Thyroid gland (tissue), 4 donors: Measurements from ENCODE around the gene MAK. TPM values are rescaled to one million over a fixed set of nuclear protein-coding genes. Genes with fewer than 3 reads are reported as not detected.
A peak's percentile ranks its signal among the peaks of the same experiment; 100 is the strongest.
"Not testable (repeated sequence)": the region's sequence is repeated elsewhere in the genome, so short reads cannot be mapped to it uniquely, and the experiment has no call there.

ENCODE experiments used
- DNase-seq, 2 donors: peaks; one replicate each; pipeline ENCODE4 v3.0.0-alpha.2; 2019
- H3K27ac ChIP-seq, 3 donors: fragments of 200-600 bp; sonication (generic); 1 replicate in 2 of 3; 2 replicates in 1 of 3; pipeline ENCODE4 v1.5.1; 2016 to 2019; ENCODE audit warnings: mild to moderate bottlenecking in 1 of 3, moderate library complexity in 1 of 3
- H3K27me3 ChIP-seq: fragments of 200-600 bp; sonication (generic); one replicate; pipeline ENCODE4 v1.5.1; 2019
- H3K36me3 ChIP-seq, 2 donors: fragments of 200-600 bp; sonication (generic); one replicate each; pipeline ENCODE4 v1.5.1; 2016 to 2019
- H3K4me1 ChIP-seq, 2 donors: fragments of 200-600 bp; sonication (generic); one replicate each; pipeline ENCODE4 v1.5.1; 2017 to 2019
- H3K4me3 ChIP-seq, 3 donors: fragments of 200-600 bp; sonication (generic); replicated peaks in 1 of 3; 1 replicate in 2 of 3; 2 replicates in 1 of 3; pipeline ENCODE4 v1.5.1; 2016; ENCODE audit warnings: mild to moderate bottlenecking in 1 of 3
- H3K9me3 ChIP-seq: fragments of 200-600 bp; sonication (generic); one replicate; pipeline ENCODE4 v1.5.1; 2017
- POLR2A ChIP-seq, 2 donors: fragments of 450-650 bp; IDR thresholded peaks; one replicate each; pipeline ENCODE4 v1.6.1; 2017; ENCODE audit warnings: antibody characterized with exemption in 2 of 2, mild to moderate bottlenecking in 2 of 2, moderate library complexity in 1 of 2
- WGBS, 2 donors: methylation state at CpG; one replicate each; pipeline ENCODE4 v1.1.5; 2017; 5-methylcytosine and 5-hydroxymethylcytosine counted together
- intact Hi-C: fragments of 100-400 bp; cut with DNase I; formaldehyde crosslinking; loops from one replicate; pipeline ENCODE4 v1.15.1; 2023
- total RNA-seq, 4 donors: library from RNA; depleted of rRNA; stranded (reverse); fragments of >200 nt; gene quantifications; one replicate each; pipeline ENCODE4 v1.2.3, GENCODE V29; 2016
- TF ChIP-seq, protein P1 (sequence below), 6 experiments: fragments of 200-600 bp in 3 of 6; fragments of 450-650 bp in 3 of 6; sonication (generic) in 3 of 6; IDR thresholded peaks; one replicate each; pipeline ENCODE4 v1.5.1; 2016 to 2019; ENCODE audit warnings: antibody characterized with exemption in 6 of 6, mild to moderate bottlenecking in 2 of 6, inconsistent platforms in 1 of 6, moderate library complexity in 1 of 6

The MAK gene
- total RNA-seq, 4 donors from 2014 or later: 0.21 TPM; not detected in 3

DNA sequence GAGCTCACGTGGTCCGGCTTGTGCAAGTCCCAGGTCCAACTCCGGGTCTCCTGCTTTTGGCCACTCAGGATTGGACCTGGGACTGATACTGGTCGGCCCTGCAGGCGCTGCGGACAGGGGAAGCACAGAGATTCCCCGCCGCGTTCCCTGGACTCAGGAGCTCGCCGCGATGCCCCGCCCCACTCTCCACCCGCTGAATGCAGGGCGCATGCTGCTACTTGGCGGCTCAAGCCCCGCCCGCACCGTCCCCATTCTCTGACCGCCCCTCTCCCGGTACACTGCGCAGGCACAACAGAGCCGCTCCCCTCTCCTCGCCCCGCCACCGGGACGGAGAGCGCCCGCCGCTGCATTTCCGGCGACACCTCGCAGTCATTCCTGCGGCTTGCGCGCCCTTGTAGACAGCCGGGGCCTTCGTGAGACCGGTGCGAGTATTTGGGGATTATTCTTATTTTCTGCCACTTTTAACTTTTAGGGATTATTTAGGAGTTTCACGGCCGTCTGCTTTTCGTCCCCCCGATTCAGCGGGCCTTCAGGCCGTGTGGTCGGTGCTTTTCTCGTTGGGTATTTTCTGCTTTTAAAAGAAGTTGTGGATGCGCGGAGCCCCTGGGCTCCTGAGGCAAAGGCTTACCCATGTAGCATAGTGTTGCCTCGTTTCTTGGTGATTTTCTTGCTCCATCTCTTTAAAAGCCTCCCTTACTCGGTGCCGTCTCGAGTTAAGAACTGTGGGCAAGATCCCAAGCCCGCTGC lies 115.3 kb downstream of the MAK start, which contains the start of gene TMEM14C:
Gene TMEM14C (plus strand): TSS at position 251 of the 747 bp plus-strand sequence. CDS start 1,544 bp downstream, outside the sequence.
- 1% methylated on average over 42 to 43 of the region's 55 CpGs for WGBS, 2 donors
- peak; percentile 60 to 92 for TF ChIP-seq POLR2A (IDR thresholded peaks at IDR 0.05)
- TF ChIP-seq, protein P1, sequence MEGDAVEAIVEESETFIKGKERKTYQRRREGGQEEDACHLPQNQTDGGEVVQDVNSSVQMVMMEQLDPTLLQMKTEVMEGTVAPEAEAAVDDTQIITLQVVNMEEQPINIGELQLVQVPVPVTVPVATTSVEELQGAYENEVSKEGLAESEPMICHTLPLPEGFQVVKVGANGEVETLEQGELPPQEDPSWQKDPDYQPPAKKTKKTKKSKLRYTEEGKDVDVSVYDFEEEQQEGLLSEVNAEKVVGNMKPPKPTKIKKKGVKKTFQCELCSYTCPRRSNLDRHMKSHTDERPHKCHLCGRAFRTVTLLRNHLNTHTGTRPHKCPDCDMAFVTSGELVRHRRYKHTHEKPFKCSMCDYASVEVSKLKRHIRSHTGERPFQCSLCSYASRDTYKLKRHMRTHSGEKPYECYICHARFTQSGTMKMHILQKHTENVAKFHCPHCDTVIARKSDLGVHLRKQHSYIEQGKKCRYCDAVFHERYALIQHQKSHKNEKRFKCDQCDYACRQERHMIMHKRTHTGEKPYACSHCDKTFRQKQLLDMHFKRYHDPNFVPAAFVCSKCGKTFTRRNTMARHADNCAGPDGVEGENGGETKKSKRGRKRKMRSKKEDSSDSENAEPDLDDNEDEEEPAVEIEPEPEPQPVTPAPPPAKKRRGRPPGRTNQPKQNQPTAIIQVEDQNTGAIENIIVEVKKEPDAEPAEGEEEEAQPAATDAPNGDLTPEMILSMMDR (IDR thresholded peaks at IDR 0.05): peak in 1 of 6 experiments; percentile 38
- Histone ChIP-seq H3K27me3 (no peaks in the 10 kb centered on the region), H3K27ac (peak within 1 kb of the TSS; percentile 78 to 90 (median 82)), H3K4me1 (peaks cover 17 to 19% of the 10 kb centered on the region in 2 donors), H3K4me3 (peak within 1 kb of the TSS; percentile 69 to 91 (median 71)), H3K9me3 (no peaks in the 10 kb centered on the region), H3K36me3 (peaks cover 0 to 4% of the 10 kb centered on the region in 2 donors)
- DNase-seq: peak; percentile 100
- intact Hi-C loops: no loop called here

DNA sequence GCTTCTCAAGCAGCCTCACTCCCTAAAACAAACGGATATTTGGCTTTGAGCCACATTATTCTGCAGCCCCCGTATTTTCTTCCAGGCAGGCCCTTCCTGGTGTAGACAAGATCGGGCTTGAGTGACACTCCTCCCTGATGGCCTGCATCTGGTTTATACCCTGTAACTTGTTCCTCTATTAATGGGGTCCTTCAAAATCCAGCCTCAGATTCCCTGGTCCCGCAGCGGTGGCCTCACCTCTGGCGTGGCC lies 115.8 kb downstream of the MAK start:
- no peak for DNase-seq
- WGBS, 2 donors: 1 to 2% methylated on average over 6 of the region's 6 CpGs
- intact Hi-C loops: no loop called here
- H3K4me1 ChIP-seq: peaks cover 17 to 19% of the 10 kb centered on the region in 2 donors
- peak overlapping the region; percentile 65 to 82 (median 78) for H3K27ac ChIP-seq
- peaks cover 0 to 4% of the 10 kb centered on the region in 2 donors for H3K36me3 ChIP-seq
- peak overlapping the region in 2 of 3 donors; percentile 18 to 71 for H3K4me3 ChIP-seq
- no peaks in the 10 kb centered on the region for H3K9me3 ChIP-seq
- no peak for TF ChIP-seq POLR2A (IDR thresholded peaks at IDR 0.05)
- TF ChIP-seq, protein P1 (IDR thresholded peaks at IDR 0.05): no peak
- H3K27me3 ChIP-seq: no peaks in the 10 kb centered on the region

DNA sequence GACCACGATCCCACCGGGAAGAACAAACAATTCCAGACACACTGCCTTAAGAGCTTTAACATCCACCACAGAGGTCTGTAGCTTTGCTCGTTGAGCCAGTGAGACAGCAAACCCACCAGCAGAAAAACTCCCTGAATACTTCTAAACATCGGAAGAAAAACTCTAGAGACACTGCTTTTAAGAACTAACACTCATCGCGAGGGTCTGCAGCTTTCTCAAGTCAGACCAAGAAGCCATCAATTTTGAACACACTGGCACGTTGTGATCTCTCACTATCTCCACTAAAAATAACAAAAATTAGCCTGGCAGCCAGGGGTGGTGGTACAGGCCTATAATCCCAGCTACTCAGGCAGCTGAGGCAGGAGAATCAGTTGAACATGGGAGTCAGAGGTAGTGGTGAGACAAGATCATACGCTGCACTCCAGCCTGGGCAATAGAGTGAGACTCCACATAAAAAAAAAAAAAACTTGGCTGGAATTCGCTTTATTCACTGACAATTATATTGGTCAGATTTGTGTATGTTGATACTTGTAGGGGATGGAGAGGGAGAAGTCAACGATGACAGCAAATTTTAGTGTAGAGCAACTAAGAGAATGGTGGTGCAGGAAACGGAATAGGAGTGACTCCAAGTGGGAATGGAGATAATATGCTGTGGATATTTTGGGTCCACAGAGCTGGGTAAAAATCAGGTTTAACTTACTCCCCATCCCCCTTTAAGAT lies 116.3 kb downstream of the MAK start:
- TF ChIP-seq POLR2A (IDR thresholded peaks at IDR 0.05): no peak
- TF ChIP-seq, protein P1 (IDR thresholded peaks at IDR 0.05): no peak
- WGBS, 2 donors: 69 to 71% methylated on average over 11 of the region's 11 CpGs
- peak overlapping the region in 2 of 3 donors; percentile 18 to 71 for H3K4me3 ChIP-seq
- peaks cover 0 to 4% of the 10 kb centered on the region in 2 donors for H3K36me3 ChIP-seq
- DNase-seq: no peak
- no peaks in the 10 kb centered on the region for H3K27me3 ChIP-seq
- peak overlapping the region; percentile 65 to 82 (median 78) for H3K27ac ChIP-seq
- intact Hi-C loops: no loop called here
- no peaks in the 10 kb centered on the region for H3K9me3 ChIP-seq
- peaks cover 17 to 19% of the 10 kb centered on the region in 2 donors for H3K4me1 ChIP-seq

DNA sequence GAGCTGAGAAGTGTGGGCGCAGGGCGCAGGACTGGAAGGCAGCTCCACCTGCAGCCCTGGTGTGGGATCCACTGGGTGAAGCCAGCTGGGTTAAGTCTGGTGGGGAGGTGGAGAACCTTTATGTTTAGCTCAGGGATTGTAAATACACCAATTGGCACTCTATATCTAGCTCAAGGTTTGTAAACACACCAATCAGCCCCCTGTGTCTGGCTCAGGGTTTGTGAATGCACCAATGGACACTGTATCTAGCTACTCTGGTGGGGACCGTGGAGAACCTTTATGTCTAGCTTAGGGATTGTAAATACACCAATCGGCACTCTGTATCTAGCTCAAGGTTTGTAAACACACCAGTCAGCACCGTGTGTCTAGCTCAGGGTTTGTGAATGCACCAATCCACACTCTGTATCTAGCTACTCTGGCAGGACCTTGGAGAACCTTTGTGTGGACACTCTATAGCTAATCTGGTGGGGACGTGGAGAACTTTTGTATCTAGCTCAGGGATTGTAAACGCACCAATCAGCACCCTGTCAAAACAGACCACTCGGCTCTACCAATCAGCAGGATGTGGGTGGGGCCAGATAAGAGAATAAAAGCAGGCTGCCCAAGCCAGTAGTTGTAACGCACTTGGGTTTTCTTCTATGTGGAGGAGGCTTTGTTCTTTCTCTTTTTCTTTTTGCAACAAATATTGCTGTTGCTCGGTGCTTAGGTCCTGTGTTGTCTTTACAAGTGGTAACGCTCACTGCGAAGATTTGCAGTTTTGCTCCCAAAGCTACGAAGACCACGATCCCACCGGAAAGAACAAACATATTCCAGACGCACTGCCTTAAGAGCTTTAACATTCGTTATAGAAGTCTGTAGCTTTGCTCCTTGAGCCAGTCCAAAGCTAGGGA lies 117.1 kb downstream of the MAK start:
- H3K27me3 ChIP-seq, H3K36me3 ChIP-seq, intact Hi-C loops, H3K9me3 ChIP-seq: not testable (repeated sequence)
- H3K27ac ChIP-seq: peak overlapping the region in 1 of 3 donors; percentile 79
- peak in 1 of 2 donors; percentile 13 for DNase-seq
- H3K4me1 ChIP-seq: peaks cover 17 to 19% of the 10 kb centered on the region in 2 donors
- peak overlapping the region in 1 of 3 donors; percentile 37 for H3K4me3 ChIP-seq
- WGBS, 2 donors: 88% methylated on average over 17 of the region's 17 CpGs

DNA sequence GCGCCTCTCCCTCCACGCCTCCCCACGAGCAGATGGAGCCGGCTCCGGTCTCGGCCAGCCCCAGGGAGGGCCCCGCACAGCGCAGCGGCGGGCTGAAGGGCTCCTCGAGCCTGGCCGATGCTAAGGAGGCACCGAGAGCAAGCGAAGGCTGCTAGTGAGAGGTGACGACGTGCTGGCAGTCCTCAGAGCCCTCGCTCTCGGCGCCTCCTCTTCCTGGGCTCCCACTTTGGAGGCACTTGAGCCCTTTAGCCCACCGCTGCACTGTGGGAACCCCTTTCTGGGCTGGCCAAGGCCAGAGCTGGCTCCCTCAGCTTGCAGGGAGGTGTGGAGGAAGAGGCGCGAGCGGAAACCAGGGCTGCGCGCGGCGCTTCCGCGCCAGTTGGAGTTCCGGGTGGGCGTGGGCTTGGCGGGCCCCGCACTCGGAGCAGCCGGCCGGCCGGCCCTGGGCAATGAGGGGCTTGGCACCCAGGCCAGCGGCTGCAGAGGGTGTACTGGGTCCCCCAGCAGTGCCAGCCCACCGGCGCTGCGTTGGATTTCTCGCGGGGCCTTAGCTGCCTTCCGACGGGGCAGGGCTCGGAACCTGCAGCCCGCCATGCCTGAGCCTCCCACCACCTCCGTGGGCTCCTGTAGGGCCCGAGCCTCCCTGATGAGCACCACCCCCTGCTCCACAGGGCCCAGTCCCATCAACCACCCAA lies 117.9 kb downstream of the MAK start:
- Histone ChIP-seq H3K27me3 (no peaks in the 10 kb centered on the region), H3K4me1 (peaks cover 17 to 19% of the 10 kb centered on the region in 2 donors), H3K36me3 (no peaks in the 10 kb centered on the region), H3K9me3 (no peaks in the 10 kb centered on the region), H3K27ac (peak overlapping the region; percentile 5 to 79 (median 42)), H3K4me3 (peak overlapping the region; percentile 0 to 37 (median 3))
- 33 to 73% methylated on average over 4 to 8 of the region's 49 CpGs for WGBS, 2 donors
- TF ChIP-seq, protein P1 (IDR thresholded peaks at IDR 0.05): no peak
- no peak for TF ChIP-seq POLR2A (IDR thresholded peaks at IDR 0.05)
- DNase-seq: peak; percentile 19 to 34
- intact Hi-C loops: no loop called here
